Measurements from ENCODE around the gene ATP6V1C2.

- TF ChIP-seq CTCF (conservative IDR thresholded peaks at IDR 0.05) (no peak), EZH2 (IDR thresholded peaks at IDR 0.05; ENCODE audit: low read depth) (no peak)
Observed at GRCh38 chr2:10780491-10780820, 59.0 kb downstream of the ATP6V1C2 start.

All from PC-9 (cell line).